GM23248 (cell line): ENCODE results near the gene POU3F1.

Experiments
- EZH2 ChIP-seq: fragments of 200-600 bp; sonication (generic); IDR thresholded peaks from 2 replicates; pipeline ENCODE4 v1.6.1; 2018; ENCODE audit warnings: antibody characterized with exemption, mild to moderate bottlenecking; ENCODE audit not compliant: insufficient read depth, poor library complexity, severe bottlenecking
- EZH2phosphoT487 ChIP-seq: fragments of 200-600 bp; sonication (generic); IDR thresholded peaks from 2 replicates; pipeline ENCODE4 v1.6.1; 2018; ENCODE audit warnings: antibody characterized with exemption, moderate library complexity, mild to moderate bottlenecking, low read depth; ENCODE audit not compliant: insufficient read depth

- TF ChIP-seq EZH2phosphoT487 (no peak), EZH2 (no peak)
These were observed 45.8 kb downstream of the POU3F1 start for GRCh38 chr1:38000529-38001455.
